ENCODE data around the gene SPTB.

The SPTB gene

GRCh38 chr14:64873506-64874219 is 6.0 kb downstream of the SPTB start:
- no peak overlapping the region for H3K4me3 ChIP-seq (ENCODE audit: low read length)
- peaks cover 63% of the 10 kb centered on the region for H3K27me3 ChIP-seq (ENCODE audit: control insufficient read depth, low read length)
- TF ChIP-seq CTCF (IDR thresholded peaks at IDR 0.05; ENCODE audit: low read depth, low read length, poor library complexity, severe bottlenecking): no peak
- no peak for TF ChIP-seq EZH2phosphoT487 (IDR thresholded peaks at IDR 0.05; ENCODE audit: borderline replicate concordance, low read length)
- H3K36me3 ChIP-seq (ENCODE audit: control insufficient read depth, low read length): no peaks in the 10 kb centered on the region
- H3K9me2 ChIP-seq (replicated peaks; ENCODE audit: control insufficient read depth, low read length): no peaks in the 10 kb centered on the region
- H3F3A ChIP-seq (ENCODE audit: control insufficient read depth, insufficient read depth): no peaks in the 10 kb centered on the region
- H3K9me3 ChIP-seq (ENCODE audit: control insufficient read depth, insufficient read depth, low read length): no peaks in the 10 kb centered on the region
- no peak overlapping the region for H3K4me2 ChIP-seq (ENCODE audit: low read length)
- H3K4me1 ChIP-seq (ENCODE audit: control insufficient read depth, low read length): no peaks in the 10 kb centered on the region
- H4K20me1 ChIP-seq (ENCODE audit: control insufficient read depth, insufficient read depth, low read depth, low read length): no peaks in the 10 kb centered on the region
- H3K27ac ChIP-seq (ENCODE audit: low read depth, low read length): no peak overlapping the region
- H3K79me2 ChIP-seq (ENCODE audit: control insufficient read depth, low read length): no peaks in the 10 kb centered on the region

GRCh38 chr14:64871344-64871743 is 8.4 kb downstream of the SPTB start:
- Histone ChIP-seq H3K27ac (ENCODE audit: low read depth, low read length) (no peak overlapping the region), H3K27me3 (ENCODE audit: control insufficient read depth, low read length) (peaks cover 49% of the 10 kb centered on the region), H3K9me3 (ENCODE audit: control insufficient read depth, insufficient read depth, low read length) (no peaks in the 10 kb centered on the region), H3F3A (ENCODE audit: control insufficient read depth, insufficient read depth) (no peaks in the 10 kb centered on the region), H3K36me3 (ENCODE audit: control insufficient read depth, low read length) (no peaks in the 10 kb centered on the region), H3K4me2 (ENCODE audit: low read length) (no peak overlapping the region), H3K4me3 (ENCODE audit: low read length) (no peak overlapping the region), H4K20me1 (ENCODE audit: control insufficient read depth, insufficient read depth, low read depth, low read length) (no peaks in the 10 kb centered on the region), H3K79me2 (ENCODE audit: control insufficient read depth, low read length) (no peaks in the 10 kb centered on the region), H3K9me2 (replicated peaks; ENCODE audit: control insufficient read depth, low read length) (no peaks in the 10 kb centered on the region), H3K4me1 (ENCODE audit: control insufficient read depth, low read length) (no peaks in the 10 kb centered on the region)
- TF ChIP-seq CTCF (IDR thresholded peaks at IDR 0.05; ENCODE audit: low read depth, low read length, poor library complexity, severe bottlenecking) (no peak), EZH2phosphoT487 (IDR thresholded peaks at IDR 0.05; ENCODE audit: borderline replicate concordance, low read length) (no peak)

GRCh38 chr14:64870160-64870559 is 9.5 kb downstream of the SPTB start:
- Histone ChIP-seq H3K4me1 (ENCODE audit: control insufficient read depth, low read length) (no peaks in the 10 kb centered on the region), H3K27ac (ENCODE audit: low read depth, low read length) (no peak overlapping the region), H3K4me2 (ENCODE audit: low read length) (no peak overlapping the region), H3K27me3 (ENCODE audit: control insufficient read depth, low read length) (peaks cover 54% of the 10 kb centered on the region), H3K36me3 (ENCODE audit: control insufficient read depth, low read length) (no peaks in the 10 kb centered on the region), H3K9me2 (replicated peaks; ENCODE audit: control insufficient read depth, low read length) (no peaks in the 10 kb centered on the region), H3K9me3 (ENCODE audit: control insufficient read depth, insufficient read depth, low read length) (no peaks in the 10 kb centered on the region), H3K79me2 (ENCODE audit: control insufficient read depth, low read length) (no peaks in the 10 kb centered on the region), H4K20me1 (ENCODE audit: control insufficient read depth, insufficient read depth, low read depth, low read length) (no peaks in the 10 kb centered on the region), H3F3A (ENCODE audit: control insufficient read depth, insufficient read depth) (no peaks in the 10 kb centered on the region), H3K4me3 (ENCODE audit: low read length) (no peak overlapping the region)
- TF ChIP-seq EZH2phosphoT487 (IDR thresholded peaks at IDR 0.05; ENCODE audit: borderline replicate concordance, low read length) (no peak), CTCF (IDR thresholded peaks at IDR 0.05; ENCODE audit: low read depth, low read length, poor library complexity, severe bottlenecking) (no peak)

All from DOHH2 (cell line).